Thyroid gland (tissue), 4 donors: Measurements from ENCODE around the gene BACH2. TPM values are rescaled to one million over a fixed set of nuclear protein-coding genes. Genes with fewer than 3 reads are reported as not detected.
"Not testable (repeated sequence)": the region's sequence is repeated elsewhere in the genome, so short reads cannot be mapped to it uniquely, and the experiment has no call there.

Experiments
- DNase-seq, 2 donors: peaks; one replicate each; pipeline ENCODE4 v3.0.0-alpha.2; 2019
- H3K27ac ChIP-seq, 3 donors: fragments of 200-600 bp; sonication (generic); 1 replicate in 2 of 3; 2 replicates in 1 of 3; pipeline ENCODE4 v1.5.1; 2016 to 2019; ENCODE audit warnings: mild to moderate bottlenecking in 1 of 3, moderate library complexity in 1 of 3
- H3K27me3 ChIP-seq: fragments of 200-600 bp; sonication (generic); one replicate; pipeline ENCODE4 v1.5.1; 2019
- H3K36me3 ChIP-seq, 2 donors: fragments of 200-600 bp; sonication (generic); one replicate each; pipeline ENCODE4 v1.5.1; 2016 to 2019
- H3K4me1 ChIP-seq, 2 donors: fragments of 200-600 bp; sonication (generic); one replicate each; pipeline ENCODE4 v1.5.1; 2017 to 2019
- H3K4me3 ChIP-seq, 3 donors: fragments of 200-600 bp; sonication (generic); replicated peaks in 1 of 3; 1 replicate in 2 of 3; 2 replicates in 1 of 3; pipeline ENCODE4 v1.5.1; 2016; ENCODE audit warnings: mild to moderate bottlenecking in 1 of 3
- H3K9me3 ChIP-seq: fragments of 200-600 bp; sonication (generic); one replicate; pipeline ENCODE4 v1.5.1; 2017
- POLR2A ChIP-seq, 2 donors: fragments of 450-650 bp; IDR thresholded peaks; one replicate each; pipeline ENCODE4 v1.6.1; 2017; ENCODE audit warnings: antibody characterized with exemption in 2 of 2, mild to moderate bottlenecking in 2 of 2, moderate library complexity in 1 of 2
- WGBS, 2 donors: methylation state at CpG; one replicate each; pipeline ENCODE4 v1.1.5; 2017; 5-methylcytosine and 5-hydroxymethylcytosine counted together
- intact Hi-C: fragments of 100-400 bp; cut with DNase I; formaldehyde crosslinking; loops from one replicate; pipeline ENCODE4 v1.15.1; 2023
- total RNA-seq, 4 donors: library from RNA; depleted of rRNA; stranded (reverse); fragments of >200 nt; gene quantifications; one replicate each; pipeline ENCODE4 v1.2.3, GENCODE V29; 2016
- TF ChIP-seq, protein P1 (sequence below), 6 experiments: fragments of 200-600 bp in 3 of 6; fragments of 450-650 bp in 3 of 6; sonication (generic) in 3 of 6; IDR thresholded peaks; one replicate each; pipeline ENCODE4 v1.5.1; 2016 to 2019; ENCODE audit warnings: antibody characterized with exemption in 6 of 6, mild to moderate bottlenecking in 2 of 6, inconsistent platforms in 1 of 6, moderate library complexity in 1 of 6

Gene BACH2
- total RNA-seq, 4 donors from 2014 or later: 0.98 to 6.6 (median 3.9) TPM

DNA sequence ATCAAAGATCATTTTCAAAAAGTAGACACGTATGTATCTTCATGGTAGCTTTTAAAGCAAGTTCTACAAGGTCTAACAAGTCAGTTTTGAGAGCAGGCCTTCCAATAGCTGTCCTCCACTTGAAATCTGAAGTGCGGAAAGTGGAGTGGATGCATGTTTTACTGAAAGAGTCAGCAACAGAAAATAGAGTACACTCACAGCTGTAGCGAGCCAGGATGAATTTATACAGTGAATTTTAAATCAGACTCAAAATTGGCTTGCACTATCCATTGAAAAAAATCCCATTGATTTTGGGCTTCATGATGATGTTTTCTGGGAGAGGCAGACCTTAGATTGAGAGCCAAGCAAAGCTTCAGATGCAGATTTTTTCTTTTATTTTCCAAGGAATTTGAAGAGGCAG is 321.8 kb downstream of the BACH2 start:
- DNase-seq: peak; percentile 70 to 75
- Histone ChIP-seq H3K36me3 (no peaks in the 10 kb centered on the region), H3K4me3 (no peak overlapping the region), H3K4me1 (no peaks in the 10 kb centered on the region), H3K27ac (no peak overlapping the region), H3K27me3 (no peaks in the 10 kb centered on the region), H3K9me3 (no peaks in the 10 kb centered on the region)
- WGBS, 2 donors: 35% methylated on average over 3 of the region's 3 CpGs
- no peak for TF ChIP-seq POLR2A (IDR thresholded peaks at IDR 0.05)
- TF ChIP-seq, protein P1, sequence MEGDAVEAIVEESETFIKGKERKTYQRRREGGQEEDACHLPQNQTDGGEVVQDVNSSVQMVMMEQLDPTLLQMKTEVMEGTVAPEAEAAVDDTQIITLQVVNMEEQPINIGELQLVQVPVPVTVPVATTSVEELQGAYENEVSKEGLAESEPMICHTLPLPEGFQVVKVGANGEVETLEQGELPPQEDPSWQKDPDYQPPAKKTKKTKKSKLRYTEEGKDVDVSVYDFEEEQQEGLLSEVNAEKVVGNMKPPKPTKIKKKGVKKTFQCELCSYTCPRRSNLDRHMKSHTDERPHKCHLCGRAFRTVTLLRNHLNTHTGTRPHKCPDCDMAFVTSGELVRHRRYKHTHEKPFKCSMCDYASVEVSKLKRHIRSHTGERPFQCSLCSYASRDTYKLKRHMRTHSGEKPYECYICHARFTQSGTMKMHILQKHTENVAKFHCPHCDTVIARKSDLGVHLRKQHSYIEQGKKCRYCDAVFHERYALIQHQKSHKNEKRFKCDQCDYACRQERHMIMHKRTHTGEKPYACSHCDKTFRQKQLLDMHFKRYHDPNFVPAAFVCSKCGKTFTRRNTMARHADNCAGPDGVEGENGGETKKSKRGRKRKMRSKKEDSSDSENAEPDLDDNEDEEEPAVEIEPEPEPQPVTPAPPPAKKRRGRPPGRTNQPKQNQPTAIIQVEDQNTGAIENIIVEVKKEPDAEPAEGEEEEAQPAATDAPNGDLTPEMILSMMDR (IDR thresholded peaks at IDR 0.05): no peak
- intact Hi-C loops: loop anchor here (10.0 kb wide), 1 partner anchor 420 kb away; no protein-coding TSS in a partner anchor

DNA sequence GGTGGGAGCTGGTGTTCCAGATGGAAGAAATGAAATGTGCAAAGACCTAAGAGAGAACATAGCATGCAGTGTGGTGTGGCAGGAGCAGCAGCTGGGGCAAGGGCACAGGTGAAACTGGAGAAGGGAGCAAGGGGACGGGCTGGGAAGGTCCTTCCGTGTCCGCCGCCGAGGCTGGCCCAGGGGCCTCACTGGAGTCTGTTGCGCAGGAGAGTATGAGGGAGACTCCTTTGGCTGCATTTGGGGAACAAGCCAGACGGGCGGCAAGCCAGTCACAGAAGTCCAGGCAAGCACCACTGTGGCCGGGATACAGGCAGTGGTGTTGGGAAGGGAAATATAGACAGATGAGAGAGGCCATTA is 324.6 kb downstream of the BACH2 start:
- Histone ChIP-seq H3K9me3 (no peaks in the 10 kb centered on the region), H3K4me1 (no peaks in the 10 kb centered on the region), H3K27ac (no peak overlapping the region), H3K4me3 (no peak overlapping the region), H3K36me3 (no peaks in the 10 kb centered on the region), H3K27me3 (no peaks in the 10 kb centered on the region)
- DNase-seq: no peak
- 94 to 97% methylated on average over 9 of the region's 9 CpGs for WGBS, 2 donors
- intact Hi-C loops: loop anchor here (10.0 kb wide), 1 partner anchor 423 kb away; no protein-coding TSS in a partner anchor
- no peak for TF ChIP-seq POLR2A (IDR thresholded peaks at IDR 0.05)
- TF ChIP-seq, protein P1 (IDR thresholded peaks at IDR 0.05): no peak

DNA sequence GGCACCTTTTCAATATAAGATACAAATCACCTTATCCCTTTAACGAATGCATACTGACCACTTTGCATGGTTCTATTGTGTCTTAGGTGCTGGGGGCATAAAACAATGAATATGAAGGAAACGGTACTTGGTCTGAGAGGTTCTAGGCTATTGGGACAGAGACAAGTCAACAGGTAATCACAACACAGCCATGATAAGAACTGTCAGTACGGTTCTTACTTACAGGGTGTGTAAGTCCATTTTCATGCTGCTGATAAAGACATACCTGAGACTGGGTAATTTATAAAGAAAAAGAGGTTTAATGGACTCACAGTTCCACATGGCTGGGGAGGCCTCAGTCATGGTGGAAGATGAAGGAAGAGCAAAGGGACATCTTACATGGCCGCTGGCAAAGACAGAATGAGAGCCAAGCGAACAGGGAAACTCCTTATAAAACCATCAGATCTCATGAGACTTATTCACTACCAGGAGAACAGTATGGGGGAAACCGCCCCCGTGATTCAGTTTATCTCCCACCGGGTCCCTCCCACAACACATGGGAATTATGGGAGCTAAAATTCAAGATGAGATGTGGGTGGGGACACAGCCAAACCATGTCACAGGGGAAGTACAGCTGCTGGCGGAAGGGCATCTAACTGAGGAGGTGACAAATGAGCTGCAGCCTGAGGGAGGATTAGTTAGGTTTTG is 325.2 kb downstream of the BACH2 start:
- H3K4me3 ChIP-seq, H3K27ac ChIP-seq, H3K9me3 ChIP-seq, H3K27me3 ChIP-seq, DNase-seq, H3K36me3 ChIP-seq, H3K4me1 ChIP-seq: not testable (repeated sequence)
- WGBS, 2 donors: 90 to 93% methylated on average over 9 of the region's 9 CpGs
- intact Hi-C loops: loop anchor here (10.0 kb wide), 1 partner anchor 423 kb away; no protein-coding TSS in a partner anchor

DNA sequence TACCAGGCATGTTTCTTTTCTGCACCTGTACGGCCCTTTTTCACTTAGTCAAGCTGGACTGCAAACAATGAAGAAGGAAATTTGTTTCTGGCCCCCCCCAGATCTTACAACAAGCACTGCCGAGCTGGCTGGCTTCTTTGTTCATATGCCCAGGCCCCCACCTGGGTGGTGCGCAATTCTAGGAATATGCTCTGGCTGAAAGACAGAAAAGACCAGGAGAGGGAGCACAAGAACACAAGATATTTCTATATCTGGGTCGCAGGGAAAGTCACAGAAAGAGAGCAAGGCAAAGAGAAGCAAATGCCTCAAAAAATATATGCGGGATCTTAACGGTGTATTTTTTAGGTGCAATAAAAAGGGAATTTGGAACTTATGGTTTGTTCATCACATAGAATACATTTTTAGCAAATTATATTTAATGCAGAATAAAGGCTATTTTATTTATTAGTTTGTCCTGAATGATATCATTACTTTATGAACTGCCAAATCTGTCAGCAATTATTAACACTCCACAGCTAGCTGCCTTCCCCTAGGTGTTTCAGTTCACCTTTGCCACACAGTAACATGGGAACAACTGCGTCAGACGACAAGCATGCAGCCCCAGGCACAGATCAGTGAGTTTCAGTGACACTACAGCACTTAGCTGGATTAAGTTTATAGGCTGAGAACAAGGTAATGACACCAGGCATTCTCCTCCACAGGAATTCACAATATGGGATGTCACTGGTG is 325.9 kb downstream of the BACH2 start:
- WGBS, 2 donors: 26 to 31% methylated on average over 8 of the region's 8 CpGs
- H3K4me1 ChIP-seq: no peaks in the 10 kb centered on the region
- TF ChIP-seq POLR2A (IDR thresholded peaks at IDR 0.05): no peak
- TF ChIP-seq, protein P1 (IDR thresholded peaks at IDR 0.05): peak; percentile 11 to 66 (median 40)
- DNase-seq: peak; percentile 23 to 32
- no peaks in the 10 kb centered on the region for H3K27me3 ChIP-seq
- no peaks in the 10 kb centered on the region for H3K9me3 ChIP-seq
- no peak overlapping the region for H3K4me3 ChIP-seq
- no peaks in the 10 kb centered on the region for H3K36me3 ChIP-seq
- H3K27ac ChIP-seq: no peak overlapping the region
- intact Hi-C loops: loop anchor here (10.0 kb wide), 1 partner anchor 424 kb away; no protein-coding TSS in a partner anchor

DNA sequence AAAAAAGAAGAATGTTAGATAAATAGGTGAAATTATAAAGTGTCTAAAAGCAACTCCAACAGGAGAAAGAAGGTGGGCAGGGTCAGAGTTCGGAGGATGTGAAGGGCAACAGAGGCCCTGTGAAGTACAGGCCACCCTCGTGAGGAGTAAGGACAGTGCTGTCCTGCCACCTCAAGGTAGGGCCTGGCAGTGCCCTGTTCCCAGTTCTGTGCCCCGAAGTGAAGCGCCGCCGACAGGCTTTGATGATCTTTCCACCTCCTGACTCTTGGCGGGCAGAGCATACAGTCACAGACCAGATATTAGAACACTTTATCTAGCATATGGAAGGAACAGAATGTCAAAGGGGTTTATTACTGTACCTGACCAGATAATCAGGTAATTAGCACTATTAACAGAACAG is 326.6 kb downstream of the BACH2 start:
- H3K4me1 ChIP-seq: no peaks in the 10 kb centered on the region
- TF ChIP-seq, protein P1 (IDR thresholded peaks at IDR 0.05): no peak
- no peak for TF ChIP-seq POLR2A (IDR thresholded peaks at IDR 0.05)
- no peaks in the 10 kb centered on the region for H3K36me3 ChIP-seq
- WGBS, 2 donors: 76 to 78% methylated on average over 7 of the region's 7 CpGs
- no peaks in the 10 kb centered on the region for H3K9me3 ChIP-seq
- no peak overlapping the region for H3K4me3 ChIP-seq
- intact Hi-C loops: loop anchor here (10.0 kb wide), 1 partner anchor 425 kb away; no protein-coding TSS in a partner anchor
- no peak for DNase-seq
- no peak overlapping the region for H3K27ac ChIP-seq
- H3K27me3 ChIP-seq: no peaks in the 10 kb centered on the region
